Fibroblast of lung (primary cell): ENCODE data around the gene PRODH2. TPM values are rescaled to one million over a fixed set of nuclear protein-coding genes. Genes with fewer than 3 reads are reported as not detected.

ENCODE experiments used
- DNase-seq, 2 donors: peaks; one replicate each; pipeline versions ENCODE4 v3.0.0 to v3.0.0-alpha.2; 2010; ENCODE audit warnings: low read depth in 2 of 2
- H2AFZ ChIP-seq: 2 replicates; pipeline ENCODE4 v1.5.1; 2012; ENCODE audit warnings: low read length, control low read depth, inconsistent platforms
- H3K27ac ChIP-seq: 2 replicates; pipeline ENCODE4 v1.5.1; 2011; ENCODE audit warnings: low read length, control low read depth; ENCODE audit not compliant: insufficient read depth
- H3K27me3 ChIP-seq: 2 replicates; pipeline ENCODE4 v1.5.1; 2011; ENCODE audit warnings: mild to moderate bottlenecking, low read length; ENCODE audit not compliant: control insufficient read depth, insufficient read depth
- H3K36me3 ChIP-seq: 2 replicates; pipeline ENCODE4 v1.5.1; 2011; ENCODE audit warnings: low read length; ENCODE audit not compliant: control insufficient read depth, insufficient read depth
- H3K4me1 ChIP-seq: 2 replicates; pipeline ENCODE4 v1.5.1; 2011; ENCODE audit warnings: low read length; ENCODE audit not compliant: control insufficient read depth, insufficient read depth; ENCODE audit errors: extremely low read depth
- H3K4me2 ChIP-seq: 2 replicates; pipeline ENCODE4 v1.5.1; 2011; ENCODE audit warnings: low read length, control low read depth; ENCODE audit not compliant: insufficient read depth; ENCODE audit errors: extremely low read depth
- H3K4me3 ChIP-seq, 4 experiments: fragments of 200-600 bp in 1 of 4; sonication (generic) in 1 of 4; replicated peaks in 1 of 4; 2 replicates each; pipeline ENCODE4 v1.5.1; 2011 to 2016; ENCODE audit warnings: low read length in 4 of 4, low read depth in 3 of 4, mild to moderate bottlenecking in 3 of 4, control low read depth in 2 of 4, inconsistent platforms in 1 of 4, mixed read lengths in 1 of 4; ENCODE audit not compliant: insufficient read depth in 1 of 4; ENCODE audit errors: control extremely low read depth in 1 of 4
- H3K79me2 ChIP-seq: 2 replicates; pipeline ENCODE4 v1.5.1; 2012; ENCODE audit warnings: mild to moderate bottlenecking, low read length, inconsistent platforms; ENCODE audit not compliant: control insufficient read depth, insufficient read depth
- H3K9ac ChIP-seq: 2 replicates; pipeline ENCODE4 v1.5.1; 2011; ENCODE audit warnings: mild to moderate bottlenecking, low read length, control low read depth; ENCODE audit not compliant: insufficient read depth
- H3K9me3 ChIP-seq: 2 replicates; pipeline ENCODE4 v1.5.1; 2012; ENCODE audit warnings: low read depth, low read length; ENCODE audit not compliant: control insufficient read depth, insufficient read depth
- H4K20me1 ChIP-seq: 2 replicates; pipeline ENCODE4 v1.5.1; 2011; ENCODE audit warnings: low read length; ENCODE audit not compliant: control insufficient read depth, insufficient read depth; ENCODE audit errors: extremely low read depth
- EZH2 ChIP-seq: IDR thresholded peaks from 2 replicates; pipeline ENCODE4 v1.5.1; 2012; ENCODE audit warnings: low read length, control low read depth, mild to moderate bottlenecking; ENCODE audit errors: missing control alignments
- polyA plus RNA-seq, 2 donors: library from polyadenylated mRNA; depleted of rRNA in 1 of 2; stranded (reverse) in 1 of 2; unstranded in 1 of 2; fragments of >200 nt; gene quantifications; 2 replicates each; pipeline ENCODE4 v1.2.1, GENCODE V29; 2011 to 2012; ENCODE audit warnings: missing spikeins in 1 of 2
- total RNA-seq: library from RNA; depleted of rRNA; stranded (reverse); fragments of >200 nt; gene quantifications from 2 replicates; pipeline ENCODE4 v1.2.1, GENCODE V29; 2014
- TF ChIP-seq, protein P1 (sequence below), 2 donors: IDR thresholded peaks in 1 of 2; conservative IDR thresholded peaks in 1 of 2; 1 replicate in 1 of 2; 2 replicates in 1 of 2; pipeline ENCODE4 v1.5.1; 2011 to 2012; ENCODE audit warnings: low read length in 2 of 2, control low read depth in 1 of 2, inconsistent platforms in 1 of 2, low read depth in 1 of 2, mild to moderate bottlenecking in 1 of 2

Gene PRODH2
- total and polyA plus RNA-seq, 2 donors (not counting 1 experiment from before 2014, with no cell fraction given): not detected

DNA sequence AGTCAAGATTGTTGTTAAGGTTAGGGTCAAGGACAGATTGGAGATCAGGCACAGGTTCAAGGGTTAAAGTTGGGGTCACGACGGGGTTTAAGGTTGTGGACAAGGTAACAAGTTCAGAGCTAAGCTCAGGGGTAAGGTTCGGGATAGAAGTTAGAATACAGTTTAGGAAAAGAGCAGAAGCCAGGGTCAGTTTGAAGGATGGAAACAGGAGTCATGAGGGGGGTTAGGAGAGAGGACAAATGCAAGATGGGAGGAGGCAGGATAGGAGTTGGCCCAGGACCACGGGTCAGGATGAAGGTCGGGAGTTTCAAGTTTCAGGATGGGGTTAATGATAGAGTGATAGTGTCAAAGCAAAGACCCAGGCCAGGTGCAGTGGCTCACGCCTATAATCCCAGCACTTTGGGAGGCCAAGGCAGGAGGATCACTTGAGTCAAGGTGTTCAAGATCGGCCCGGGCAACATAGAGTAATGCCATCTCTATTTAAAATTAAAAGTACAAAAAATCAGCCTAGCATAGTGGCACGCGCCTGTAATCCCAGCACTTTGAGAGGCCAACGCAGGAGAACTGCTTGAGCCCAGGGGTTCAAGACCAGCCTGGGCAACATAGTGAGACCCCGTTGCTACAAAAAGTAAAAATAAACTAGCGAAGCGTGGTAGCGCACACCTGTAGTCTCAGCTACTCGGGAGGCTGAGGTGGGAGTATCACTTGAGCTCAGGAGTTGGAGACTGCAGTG lies 32.0 kb upstream of the PRODH2 start:
- no peak overlapping the region for H3K9ac ChIP-seq
- no peaks in the 10 kb centered on the region for H3K9me3 ChIP-seq
- peaks cover 29% of the 10 kb centered on the region for H3K27me3 ChIP-seq
- no peaks in the 10 kb centered on the region for H3K4me1 ChIP-seq
- no peaks in the 10 kb centered on the region for H3K36me3 ChIP-seq
- no peaks in the 10 kb centered on the region for H3K79me2 ChIP-seq
- no peak overlapping the region for H2AFZ ChIP-seq
- H3K4me3 ChIP-seq: no peak overlapping the region
- H4K20me1 ChIP-seq: no peaks in the 10 kb centered on the region
- DNase-seq: no peak
- no peak overlapping the region for H3K27ac ChIP-seq
- no peak overlapping the region for H3K4me2 ChIP-seq
- TF ChIP-seq, protein P1, sequence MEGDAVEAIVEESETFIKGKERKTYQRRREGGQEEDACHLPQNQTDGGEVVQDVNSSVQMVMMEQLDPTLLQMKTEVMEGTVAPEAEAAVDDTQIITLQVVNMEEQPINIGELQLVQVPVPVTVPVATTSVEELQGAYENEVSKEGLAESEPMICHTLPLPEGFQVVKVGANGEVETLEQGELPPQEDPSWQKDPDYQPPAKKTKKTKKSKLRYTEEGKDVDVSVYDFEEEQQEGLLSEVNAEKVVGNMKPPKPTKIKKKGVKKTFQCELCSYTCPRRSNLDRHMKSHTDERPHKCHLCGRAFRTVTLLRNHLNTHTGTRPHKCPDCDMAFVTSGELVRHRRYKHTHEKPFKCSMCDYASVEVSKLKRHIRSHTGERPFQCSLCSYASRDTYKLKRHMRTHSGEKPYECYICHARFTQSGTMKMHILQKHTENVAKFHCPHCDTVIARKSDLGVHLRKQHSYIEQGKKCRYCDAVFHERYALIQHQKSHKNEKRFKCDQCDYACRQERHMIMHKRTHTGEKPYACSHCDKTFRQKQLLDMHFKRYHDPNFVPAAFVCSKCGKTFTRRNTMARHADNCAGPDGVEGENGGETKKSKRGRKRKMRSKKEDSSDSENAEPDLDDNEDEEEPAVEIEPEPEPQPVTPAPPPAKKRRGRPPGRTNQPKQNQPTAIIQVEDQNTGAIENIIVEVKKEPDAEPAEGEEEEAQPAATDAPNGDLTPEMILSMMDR (conservative IDR thresholded peaks at IDR 0.05 in 1 of 2, IDR thresholded peaks at IDR 0.05 in 1 of 2; ENCODE audit: low read depth in 1 of 2, low read length in 2 of 2): no peak
- TF ChIP-seq EZH2: no peak

DNA sequence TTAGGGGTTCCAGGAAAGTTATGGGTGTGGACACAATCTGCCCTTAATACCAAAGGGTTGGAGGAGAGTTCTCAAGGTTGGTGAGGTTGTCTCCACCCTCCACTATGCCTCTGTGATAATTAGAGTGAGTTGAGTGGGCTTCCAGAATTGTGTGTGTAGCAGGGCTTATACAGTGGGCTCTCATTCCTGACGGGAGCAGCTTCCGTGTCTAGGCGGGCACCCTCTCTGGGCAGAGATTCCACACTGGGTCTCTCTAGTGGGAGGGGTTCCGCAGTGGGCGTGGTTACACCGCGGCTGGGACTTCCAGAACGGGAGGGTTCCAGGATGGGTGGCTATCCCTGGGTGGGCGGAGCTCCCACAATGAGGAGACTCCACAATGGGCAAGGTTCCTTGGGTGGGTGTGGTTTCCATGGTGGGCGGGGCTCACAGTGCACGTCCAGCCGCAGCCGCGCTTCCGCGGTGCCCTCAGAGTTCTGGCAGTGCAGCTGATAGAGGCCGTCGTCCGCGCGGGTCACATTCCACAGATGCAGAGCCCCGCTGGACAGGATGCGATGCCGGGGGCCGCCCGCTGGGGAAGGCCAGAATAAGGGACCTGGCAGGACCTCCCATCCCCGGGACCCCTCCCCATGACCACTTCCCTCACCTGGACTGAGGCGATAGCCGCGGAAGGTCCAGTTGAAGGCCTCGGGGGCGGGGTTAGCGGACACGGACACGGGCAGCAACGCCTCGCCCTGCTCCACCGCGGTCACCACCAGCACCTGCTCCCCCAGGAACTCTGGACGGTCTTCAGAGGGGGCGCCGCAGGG lies 31.2 kb upstream of the PRODH2 start:
- no peaks in the 10 kb centered on the region for H3K79me2 ChIP-seq
- no peak overlapping the region for H3K4me2 ChIP-seq
- H2AFZ ChIP-seq: no peak overlapping the region
- H3K27ac ChIP-seq: no peak overlapping the region
- H3K36me3 ChIP-seq: no peaks in the 10 kb centered on the region
- H3K4me3 ChIP-seq: no peak overlapping the region
- no peaks in the 10 kb centered on the region for H4K20me1 ChIP-seq
- H3K27me3 ChIP-seq: peaks cover 29% of the 10 kb centered on the region
- TF ChIP-seq, protein P1 (conservative IDR thresholded peaks at IDR 0.05 in 1 of 2, IDR thresholded peaks at IDR 0.05 in 1 of 2; ENCODE audit: low read depth in 1 of 2, low read length in 2 of 2): no peak
- no peak for TF ChIP-seq EZH2
- H3K9me3 ChIP-seq: no peaks in the 10 kb centered on the region
- no peak overlapping the region for H3K9ac ChIP-seq
- DNase-seq: no peak
- H3K4me1 ChIP-seq: no peaks in the 10 kb centered on the region

DNA sequence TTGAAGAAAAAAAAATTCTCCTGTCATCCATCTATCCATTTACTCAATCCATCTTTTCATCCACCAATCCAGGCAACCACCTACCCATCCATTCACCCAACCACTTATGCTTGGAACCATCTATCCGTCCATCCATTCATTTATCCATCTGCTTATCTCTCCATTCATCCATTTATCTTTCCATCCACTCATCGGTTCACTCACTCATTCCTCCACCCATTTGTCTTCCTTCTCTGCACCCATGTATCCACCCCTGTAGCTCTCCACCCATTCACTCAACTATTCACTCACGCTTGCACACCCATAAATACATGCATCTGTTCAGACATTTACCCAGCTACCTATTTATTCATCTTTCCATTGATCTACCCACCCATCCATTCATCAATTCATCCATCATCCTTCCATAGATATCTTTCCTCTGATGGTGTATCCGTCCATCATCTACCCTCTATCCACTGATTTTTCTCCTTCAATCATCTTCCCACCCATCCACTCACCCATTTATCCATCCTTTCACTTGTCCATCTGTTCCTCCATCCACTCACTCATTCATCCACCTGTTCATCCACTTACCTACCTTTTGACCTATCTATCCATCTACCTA lies 30.1 kb upstream of the PRODH2 start:
- no peak overlapping the region for H2AFZ ChIP-seq
- no peaks in the 10 kb centered on the region for H4K20me1 ChIP-seq
- no peaks in the 10 kb centered on the region for H3K79me2 ChIP-seq
- H3K4me3 ChIP-seq: no peak overlapping the region
- no peaks in the 10 kb centered on the region for H3K36me3 ChIP-seq
- peaks cover 29% of the 10 kb centered on the region for H3K27me3 ChIP-seq
- H3K4me2 ChIP-seq: no peak overlapping the region
- no peak for DNase-seq
- TF ChIP-seq, protein P1 (conservative IDR thresholded peaks at IDR 0.05 in 1 of 2, IDR thresholded peaks at IDR 0.05 in 1 of 2; ENCODE audit: low read depth in 1 of 2, low read length in 2 of 2): no peak
- TF ChIP-seq EZH2: no peak
- H3K27ac ChIP-seq: no peak overlapping the region
- no peaks in the 10 kb centered on the region for H3K9me3 ChIP-seq
- H3K4me1 ChIP-seq: no peaks in the 10 kb centered on the region
- H3K9ac ChIP-seq: no peak overlapping the region
